ENCODE measurements around the gene KRTAP10-2.
"Not testable (repeated sequence)": the region's sequence is repeated elsewhere in the genome, so short reads cannot be mapped to it uniquely, and the experiment has no call there.

The KRTAP10-2 gene

GRCh38 chr21:44583089-44583799 lies 31.9 kb upstream of the KRTAP10-2 start:
- in situ Hi-C loops (cut with HindIII; ENCODE audit: low sequenced_read_pairs) = no loop called here

- in situ Hi-C loops (cut with HindIII; ENCODE audit: low sequenced_read_pairs) = no loop called here
These were observed 30.8 kb upstream of the KRTAP10-2 start for GRCh38 chr21:44582055-44582454.

GRCh38 chr21:44581158-44581557 lies 29.9 kb upstream of the KRTAP10-2 start:
- in situ Hi-C loops (cut with HindIII; ENCODE audit: low sequenced_read_pairs) = no loop called here

GRCh38 chr21:44580231-44580821 lies 29.0 kb upstream of the KRTAP10-2 start, which contains the start of gene KRTAP10-5:
TSS of gene KRTAP10-5 (minus strand) at chr21:44580604. CDS start at chr21:44580578, 26 bp downstream.
- in situ Hi-C loops (cut with HindIII; ENCODE audit: low sequenced_read_pairs) = not testable (repeated sequence)

- in situ Hi-C loops (cut with HindIII; ENCODE audit: low sequenced_read_pairs) = no loop called here
These were observed 28.5 kb upstream of the KRTAP10-2 start for GRCh38 chr21:44579833-44580144.

- in situ Hi-C loops (cut with HindIII; ENCODE audit: low sequenced_read_pairs) = no loop called here
These were observed 27.9 kb upstream of the KRTAP10-2 start for GRCh38 chr21:44579056-44579832.

GRCh38 chr21:44578371-44579055 lies 27.2 kb upstream of the KRTAP10-2 start:
- in situ Hi-C loops (cut with HindIII; ENCODE audit: low sequenced_read_pairs) = no loop called here

GRCh38 chr21:44576025-44576420 lies 24.7 kb upstream of the KRTAP10-2 start:
- in situ Hi-C loops (cut with HindIII; ENCODE audit: low sequenced_read_pairs) = no loop called here

GRCh38 chr21:44575307-44576024 lies 24.2 kb upstream of the KRTAP10-2 start:
- in situ Hi-C loops (cut with HindIII; ENCODE audit: low sequenced_read_pairs) = no loop called here

GRCh38 chr21:44574457-44575306 lies 23.4 kb upstream of the KRTAP10-2 start:
- in situ Hi-C loops (cut with HindIII; ENCODE audit: low sequenced_read_pairs) = no loop called here

GRCh38 chr21:44573630-44574456 lies 22.5 kb upstream of the KRTAP10-2 start, which contains the start of gene KRTAP10-4:
TSS of gene KRTAP10-4 (plus strand) at chr21:44573729. CDS start at chr21:44573759, 30 bp downstream.
- in situ Hi-C loops (cut with HindIII; ENCODE audit: low sequenced_read_pairs) = not testable (repeated sequence)

GRCh38 chr21:44572959-44573583 lies 21.8 kb upstream of the KRTAP10-2 start:
- in situ Hi-C loops (cut with HindIII; ENCODE audit: low sequenced_read_pairs) = no loop called here

- in situ Hi-C loops (cut with HindIII; ENCODE audit: low sequenced_read_pairs) = no loop called here
These were observed 20.8 kb upstream of the KRTAP10-2 start for GRCh38 chr21:44571844-44572782.

- in situ Hi-C loops (cut with HindIII; ENCODE audit: low sequenced_read_pairs) = no loop called here
These were observed 20.0 kb upstream of the KRTAP10-2 start for GRCh38 chr21:44571296-44571695.

GRCh38 chr21:44569861-44570517 lies 18.7 kb upstream of the KRTAP10-2 start:
- in situ Hi-C loops (cut with HindIII; ENCODE audit: low sequenced_read_pairs) = no loop called here

GRCh38 chr21:44568667-44569556 lies 17.6 kb upstream of the KRTAP10-2 start:
- in situ Hi-C loops (cut with HindIII; ENCODE audit: low sequenced_read_pairs) = no loop called here
